ENCODE data around the gene SMIM13. TPM values are rescaled to one million over a fixed set of nuclear protein-coding genes. Genes with fewer than 3 reads are reported as not detected.

SMIM13 gene
- total RNA-seq, 2 donors from 2014 or later = 12.2 TPM

DNA sequence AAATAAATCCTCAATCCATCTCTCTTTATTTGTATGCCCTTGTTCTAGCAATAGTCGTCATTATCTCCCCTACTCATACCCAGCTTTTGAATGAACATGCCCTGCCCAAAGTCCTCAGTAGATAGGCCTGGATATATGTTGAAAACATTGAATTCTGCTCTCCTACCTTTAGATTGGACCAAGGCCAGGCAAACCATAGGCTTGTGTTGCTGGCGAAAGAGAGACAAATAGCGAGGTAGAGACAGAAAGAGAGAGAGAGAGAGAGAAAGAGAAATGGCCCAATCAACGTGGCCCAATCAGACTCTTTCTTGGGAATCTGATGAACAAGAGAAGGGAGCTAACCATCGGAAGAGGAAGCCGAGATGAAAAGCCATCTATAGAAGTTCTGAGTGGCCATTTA is 93.7 kb downstream of the SMIM13 start:
- Mint-ChIP-seq H3K9me3 (peaks cover 1% of the 10 kb centered on the region), H3K4me3 (no peak overlapping the region), H3K27ac (no peak overlapping the region), H3K27me3 (ENCODE audit: insufficient read depth) (no peaks in the 10 kb centered on the region), H3K4me1 (peaks cover 7% of the 10 kb centered on the region), H3K36me3 (ENCODE audit: low read depth) (peaks cover 55% of the 10 kb centered on the region)
- Histone ChIP-seq H3K27ac (ENCODE audit: low read depth, low read length) (no peak overlapping the region), H3K4me1 (ENCODE audit: control insufficient read depth, insufficient read depth, low read length) (no peaks in the 10 kb centered on the region), H3K4me3 (ENCODE audit: low read length) (no peak overlapping the region), H3K9ac (ENCODE audit: extremely low read depth, low read length, poor library complexity, severe bottlenecking) (no peak overlapping the region), H3K36me3 (ENCODE audit: control insufficient read depth, insufficient read depth, low read length) (peaks cover 90% of the 10 kb centered on the region), H3K27me3 (ENCODE audit: control insufficient read depth, insufficient read depth, low read length, poor library complexity, severe bottlenecking) (no peaks in the 10 kb centered on the region), H3K9me3 (ENCODE audit: control insufficient read depth, low read length) (peaks cover 2% of the 10 kb centered on the region)
- no peak for DNase-seq
- WGBS, 2 experiments (ENCODE audit: insufficient coverage in 1 of 2, insufficient read length in 1 of 2) = 93 to 99% methylated on average over 6 of the region's 6 CpGs
- TF ChIP-seq, protein P1, sequence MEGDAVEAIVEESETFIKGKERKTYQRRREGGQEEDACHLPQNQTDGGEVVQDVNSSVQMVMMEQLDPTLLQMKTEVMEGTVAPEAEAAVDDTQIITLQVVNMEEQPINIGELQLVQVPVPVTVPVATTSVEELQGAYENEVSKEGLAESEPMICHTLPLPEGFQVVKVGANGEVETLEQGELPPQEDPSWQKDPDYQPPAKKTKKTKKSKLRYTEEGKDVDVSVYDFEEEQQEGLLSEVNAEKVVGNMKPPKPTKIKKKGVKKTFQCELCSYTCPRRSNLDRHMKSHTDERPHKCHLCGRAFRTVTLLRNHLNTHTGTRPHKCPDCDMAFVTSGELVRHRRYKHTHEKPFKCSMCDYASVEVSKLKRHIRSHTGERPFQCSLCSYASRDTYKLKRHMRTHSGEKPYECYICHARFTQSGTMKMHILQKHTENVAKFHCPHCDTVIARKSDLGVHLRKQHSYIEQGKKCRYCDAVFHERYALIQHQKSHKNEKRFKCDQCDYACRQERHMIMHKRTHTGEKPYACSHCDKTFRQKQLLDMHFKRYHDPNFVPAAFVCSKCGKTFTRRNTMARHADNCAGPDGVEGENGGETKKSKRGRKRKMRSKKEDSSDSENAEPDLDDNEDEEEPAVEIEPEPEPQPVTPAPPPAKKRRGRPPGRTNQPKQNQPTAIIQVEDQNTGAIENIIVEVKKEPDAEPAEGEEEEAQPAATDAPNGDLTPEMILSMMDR (conservative IDR thresholded peaks at IDR 0.05) = no peak

Other genes with a start within 250 kb of the SMIM13 start
- gene GCM2, start 211.8 kb upstream of the SMIM13 start, total RNA-seq = not detected
- gene SYCP2L, start 206.8 kb upstream of the SMIM13 start, total RNA-seq = 10 to 100 TPM in 1 of 2 donors, 1 to 10 TPM in 1; 4.2 to 12.4 TPM
- 10 to 100 TPM in 1 of 2 donors, 1 to 10 TPM in 1; 7.3 to 14.1 TPM for gene ELOVL2, start 49.5 kb upstream of the SMIM13 start, total RNA-seq
- gene ERVFRD-1, start 17.9 kb downstream of the SMIM13 start, total RNA-seq = not detected
- 1 to 10 TPM; 1.7 to 7.4 TPM for gene NEDD9, start 138.8 kb downstream of the SMIM13 start, total RNA-seq